GM21447 (cell line): ENCODE data around the gene SLC26A8.
"Not testable (repeated sequence)": the region's sequence is repeated elsewhere in the genome, so short reads cannot be mapped to it uniquely, and the experiment has no call there.

Source experiments
- ATAC-seq: cut with Tn5 transposase; IDR thresholded peaks from one replicate; pipeline ENCODE4 v1.9.1; 2021; ENCODE audit not compliant: unreplicated experiment

SLC26A8 gene

GRCh38 chr6:35955071-35955470 lies 69.4 kb downstream of the SLC26A8 start:
- ATAC-seq = no peak

DNA sequence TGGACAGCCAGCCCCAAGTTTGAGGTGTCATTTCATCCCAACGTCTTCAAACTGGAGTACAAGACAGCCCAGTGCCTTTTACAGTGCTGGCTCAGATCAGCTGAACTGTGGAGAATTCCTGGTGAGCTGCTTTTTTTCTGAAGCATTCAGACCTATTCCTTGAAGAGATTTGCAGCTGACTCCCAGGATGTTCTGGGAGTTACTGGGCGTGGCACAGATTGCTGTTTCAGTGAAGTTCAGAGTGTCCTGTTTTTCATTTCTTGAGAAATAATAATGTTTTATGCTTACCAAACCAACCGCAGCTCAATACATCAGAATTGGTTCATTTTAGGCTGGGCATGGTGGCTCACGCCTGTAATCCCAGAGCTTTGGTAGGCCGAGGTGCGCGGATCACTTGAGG lies 70.1 kb downstream of the SLC26A8 start:
- no peak for ATAC-seq

GRCh38 chr6:35948725-35949124 lies 75.7 kb downstream of the SLC26A8 start:
- no peak for ATAC-seq

- ATAC-seq = no peak
These were observed 78.8 kb downstream of the SLC26A8 start for GRCh38 chr6:35945650-35946025.

GRCh38 chr6:35943390-35943789 lies 81.1 kb downstream of the SLC26A8 start:
- ATAC-seq = no peak

DNA sequence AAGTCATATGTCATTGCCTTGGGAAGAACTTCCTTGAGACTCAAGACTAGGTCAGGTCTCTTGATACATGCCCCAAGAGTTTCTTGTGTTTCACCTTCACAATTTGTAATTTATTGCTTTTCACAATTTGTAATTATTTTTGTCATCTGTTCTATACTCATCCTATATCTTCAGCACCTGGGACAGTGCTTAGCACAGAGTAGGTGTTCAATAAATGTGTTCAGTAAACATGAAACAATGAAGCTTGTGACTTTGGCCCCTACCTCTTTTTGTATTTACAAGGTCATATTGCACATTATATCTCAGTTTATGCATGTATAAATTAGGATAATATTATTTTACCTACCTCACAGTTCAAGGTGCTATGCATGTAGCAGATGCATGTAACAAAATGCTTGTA lies 82.1 kb downstream of the SLC26A8 start:
- no peak for ATAC-seq

DNA sequence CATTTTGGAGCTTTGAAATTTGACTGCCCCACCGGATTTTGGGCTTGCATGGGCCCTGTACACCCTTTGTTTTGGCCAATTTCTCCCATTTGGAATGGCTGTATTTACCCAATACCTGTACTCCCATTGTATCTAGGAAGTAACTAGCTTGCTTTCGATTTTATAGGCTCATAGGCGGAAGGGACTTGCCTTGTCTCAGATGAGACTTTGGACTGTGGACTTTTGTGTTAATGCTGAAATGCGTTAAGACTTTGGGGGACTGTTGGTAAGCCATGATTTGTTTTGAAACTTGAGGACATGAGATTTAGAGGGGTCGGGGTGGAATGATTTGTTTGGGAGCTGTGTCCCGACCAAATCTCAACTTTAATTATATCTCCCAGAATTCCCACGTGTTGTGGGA lies 83.3 kb downstream of the SLC26A8 start:
- not testable (repeated sequence) for ATAC-seq

DNA sequence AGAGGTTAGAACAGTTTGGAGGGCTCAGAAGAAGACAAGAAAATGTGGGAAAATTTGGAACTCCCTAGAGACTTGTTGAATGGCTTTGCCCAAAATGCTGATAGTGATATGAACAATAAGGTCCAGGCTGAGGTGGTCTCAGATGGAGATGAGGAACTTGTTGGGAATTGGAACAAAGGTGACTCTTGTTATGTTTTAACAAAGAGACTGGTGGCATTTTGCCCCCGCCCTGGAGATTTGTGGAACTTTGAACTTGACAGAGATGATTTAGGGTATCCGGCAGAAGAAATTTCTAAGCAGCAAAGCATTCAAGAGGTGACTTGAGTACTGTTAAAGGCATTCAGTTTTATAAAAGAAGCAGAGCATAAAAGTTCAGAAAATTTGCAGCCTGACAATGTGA lies 84.4 kb downstream of the SLC26A8 start:
- not testable (repeated sequence) for ATAC-seq

DNA sequence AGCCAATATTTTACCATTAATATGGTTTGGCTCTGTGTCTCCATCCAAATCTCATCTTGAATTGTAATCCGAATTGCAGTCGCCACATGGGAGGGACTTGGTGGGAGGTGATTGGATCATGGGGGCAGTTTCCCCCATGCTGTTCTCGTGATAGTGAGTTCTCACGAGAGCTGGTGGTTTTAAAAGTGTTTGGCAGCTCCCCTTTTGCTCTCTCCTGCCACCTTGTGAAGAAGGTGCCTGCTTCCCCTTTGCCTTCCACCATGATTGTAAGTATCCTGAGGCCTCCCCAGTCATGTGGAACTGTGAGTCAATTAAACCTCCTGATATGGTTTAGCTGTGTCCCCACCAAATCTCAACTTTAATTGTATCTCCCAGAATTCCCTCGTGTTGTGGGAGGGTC lies 85.2 kb downstream of the SLC26A8 start:
- not testable (repeated sequence) for ATAC-seq

GRCh38 chr6:35936681-35937359 lies 87.6 kb downstream of the SLC26A8 start:
- ATAC-seq = no peak

GRCh38 chr6:35935469-35935868 lies 89.0 kb downstream of the SLC26A8 start:
- ATAC-seq = no peak

GRCh38 chr6:35933844-35934243 lies 90.6 kb downstream of the SLC26A8 start:
- no peak for ATAC-seq

- not testable (repeated sequence) for ATAC-seq
These were observed 92.6 kb downstream of the SLC26A8 start for GRCh38 chr6:35931873-35932272.

- no peak for ATAC-seq
These were observed 93.3 kb downstream of the SLC26A8 start for GRCh38 chr6:35931120-35931561.

- no peak for ATAC-seq
These were observed 94.8 kb downstream of the SLC26A8 start for GRCh38 chr6:35929601-35930000.

DNA sequence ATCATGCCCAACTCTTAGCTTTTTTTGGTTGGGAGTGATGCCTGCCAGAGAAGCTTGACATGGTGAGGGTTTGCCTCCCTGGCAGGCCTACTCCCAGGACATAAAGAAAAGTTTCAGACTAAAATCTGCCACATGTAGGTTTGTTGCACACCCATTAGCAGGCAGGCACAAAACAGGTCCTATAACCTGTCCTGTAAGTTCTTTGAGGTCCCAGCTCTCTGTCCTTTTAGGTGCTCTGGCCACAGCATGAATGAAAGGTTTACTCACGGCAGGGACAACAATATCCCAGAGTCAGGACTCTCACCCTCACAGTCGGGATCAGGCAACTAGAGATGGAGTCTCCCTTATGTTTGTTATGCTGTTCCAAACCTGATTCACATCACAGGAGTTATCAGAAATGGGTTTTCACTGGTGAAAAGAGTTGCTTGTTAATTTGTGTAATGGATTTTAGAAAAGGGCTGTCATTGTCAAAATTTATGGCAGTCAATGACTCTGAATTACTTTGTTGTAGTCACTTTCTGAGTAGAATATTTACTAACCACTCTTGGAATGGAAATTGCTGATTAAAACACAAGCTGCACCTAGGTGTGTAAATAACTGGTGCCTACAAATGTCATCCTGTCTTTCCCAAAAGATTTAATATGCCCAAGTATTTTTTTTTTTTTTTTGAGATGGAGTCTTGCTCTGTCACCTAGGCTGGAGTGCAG lies 97.8 kb downstream of the SLC26A8 start:
- ATAC-seq = no peak

GRCh38 chr6:35925961-35926360 lies 98.5 kb downstream of the SLC26A8 start:
- ATAC-seq = no peak

DNA sequence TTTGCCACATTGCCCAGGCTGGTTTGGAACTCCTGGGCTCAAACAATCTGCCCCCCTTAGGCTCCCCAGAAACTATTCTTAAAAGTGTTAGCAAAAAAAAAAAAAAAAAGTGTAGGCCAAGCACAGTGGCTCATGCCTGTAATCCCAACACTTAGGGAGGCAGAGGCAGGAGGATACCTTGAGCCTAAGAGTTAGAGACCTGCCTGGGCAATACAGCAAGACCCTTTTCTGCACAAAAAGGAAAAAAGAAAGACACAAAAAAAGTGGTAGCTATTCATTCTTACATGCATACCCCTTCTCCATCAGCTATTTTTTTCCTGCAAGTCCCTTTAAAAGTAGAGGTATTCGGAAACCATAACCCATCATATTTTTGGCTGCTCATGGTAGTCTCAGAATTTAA lies 100.3 kb downstream of the SLC26A8 start:
- ATAC-seq = no peak

DNA sequence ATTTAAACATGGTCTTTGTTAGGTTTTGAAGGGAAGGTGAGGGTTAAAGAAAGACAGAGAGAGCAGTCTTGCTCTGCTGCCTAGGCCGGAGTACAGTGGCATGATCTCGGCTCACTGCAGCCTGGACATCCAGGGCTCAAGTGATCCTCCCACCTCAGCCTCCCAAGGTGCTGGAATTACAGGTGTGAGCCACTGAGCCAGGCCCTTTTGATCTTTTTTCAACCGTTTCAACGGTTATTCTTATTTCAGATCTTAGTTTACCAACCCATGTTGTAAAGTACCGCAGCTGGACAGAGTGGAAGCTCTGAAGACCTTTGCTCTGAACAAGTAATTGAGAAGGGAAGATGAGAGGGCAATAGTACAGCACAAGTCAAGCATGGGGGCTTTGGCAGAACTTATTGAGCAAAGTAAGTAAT lies 102.3 kb downstream of the SLC26A8 start:
- ATAC-seq = no peak

GRCh38 chr6:35920793-35921732 lies 103.4 kb downstream of the SLC26A8 start, which contains the start of gene SRPK1:
Gene SRPK1 (minus strand): TSS chr6:35921098. CDS start chr6:35921056, 42 bp downstream.
- peak; percentile 70 for ATAC-seq
